Fibroblast of lung (primary cell): ENCODE results near the gene SLC25A42. TPM values are rescaled to one million over a fixed set of nuclear protein-coding genes. Genes with fewer than 3 reads are reported as not detected.

ENCODE experiments used
- DNase-seq, 2 donors: peaks; one replicate each; pipeline versions ENCODE4 v3.0.0 to v3.0.0-alpha.2; 2010; ENCODE audit warnings: low read depth in 2 of 2
- H2AFZ ChIP-seq: 2 replicates; pipeline ENCODE4 v1.5.1; 2012; ENCODE audit warnings: low read length, control low read depth, inconsistent platforms
- H3K27ac ChIP-seq: 2 replicates; pipeline ENCODE4 v1.5.1; 2011; ENCODE audit warnings: low read length, control low read depth; ENCODE audit not compliant: insufficient read depth
- H3K27me3 ChIP-seq: 2 replicates; pipeline ENCODE4 v1.5.1; 2011; ENCODE audit warnings: mild to moderate bottlenecking, low read length; ENCODE audit not compliant: control insufficient read depth, insufficient read depth
- H3K36me3 ChIP-seq: 2 replicates; pipeline ENCODE4 v1.5.1; 2011; ENCODE audit warnings: low read length; ENCODE audit not compliant: control insufficient read depth, insufficient read depth
- H3K4me1 ChIP-seq: 2 replicates; pipeline ENCODE4 v1.5.1; 2011; ENCODE audit warnings: low read length; ENCODE audit not compliant: control insufficient read depth, insufficient read depth; ENCODE audit errors: extremely low read depth
- H3K4me2 ChIP-seq: 2 replicates; pipeline ENCODE4 v1.5.1; 2011; ENCODE audit warnings: low read length, control low read depth; ENCODE audit not compliant: insufficient read depth; ENCODE audit errors: extremely low read depth
- H3K4me3 ChIP-seq, 4 experiments: fragments of 200-600 bp in 1 of 4; sonication (generic) in 1 of 4; replicated peaks in 1 of 4; 2 replicates each; pipeline ENCODE4 v1.5.1; 2011 to 2016; ENCODE audit warnings: low read length in 4 of 4, low read depth in 3 of 4, mild to moderate bottlenecking in 3 of 4, control low read depth in 2 of 4, inconsistent platforms in 1 of 4, mixed read lengths in 1 of 4; ENCODE audit not compliant: insufficient read depth in 1 of 4; ENCODE audit errors: control extremely low read depth in 1 of 4
- H3K79me2 ChIP-seq: 2 replicates; pipeline ENCODE4 v1.5.1; 2012; ENCODE audit warnings: mild to moderate bottlenecking, low read length, inconsistent platforms; ENCODE audit not compliant: control insufficient read depth, insufficient read depth
- H3K9ac ChIP-seq: 2 replicates; pipeline ENCODE4 v1.5.1; 2011; ENCODE audit warnings: mild to moderate bottlenecking, low read length, control low read depth; ENCODE audit not compliant: insufficient read depth
- H3K9me3 ChIP-seq: 2 replicates; pipeline ENCODE4 v1.5.1; 2012; ENCODE audit warnings: low read depth, low read length; ENCODE audit not compliant: control insufficient read depth, insufficient read depth
- H4K20me1 ChIP-seq: 2 replicates; pipeline ENCODE4 v1.5.1; 2011; ENCODE audit warnings: low read length; ENCODE audit not compliant: control insufficient read depth, insufficient read depth; ENCODE audit errors: extremely low read depth
- EZH2 ChIP-seq: IDR thresholded peaks from 2 replicates; pipeline ENCODE4 v1.5.1; 2012; ENCODE audit warnings: low read length, control low read depth, mild to moderate bottlenecking; ENCODE audit errors: missing control alignments
- polyA plus RNA-seq, 2 donors: library from polyadenylated mRNA; depleted of rRNA in 1 of 2; stranded (reverse) in 1 of 2; unstranded in 1 of 2; fragments of >200 nt; gene quantifications; 2 replicates each; pipeline ENCODE4 v1.2.1, GENCODE V29; 2011 to 2012; ENCODE audit warnings: missing spikeins in 1 of 2
- total RNA-seq: library from RNA; depleted of rRNA; stranded (reverse); fragments of >200 nt; gene quantifications from 2 replicates; pipeline ENCODE4 v1.2.1, GENCODE V29; 2014
- TF ChIP-seq, protein P1 (sequence below), 2 donors: IDR thresholded peaks in 1 of 2; conservative IDR thresholded peaks in 1 of 2; 1 replicate in 1 of 2; 2 replicates in 1 of 2; pipeline ENCODE4 v1.5.1; 2011 to 2012; ENCODE audit warnings: low read length in 2 of 2, control low read depth in 1 of 2, inconsistent platforms in 1 of 2, low read depth in 1 of 2, mild to moderate bottlenecking in 1 of 2

The SLC25A42 gene
- total and polyA plus RNA-seq, 2 donors (not counting 1 experiment from before 2014, with no cell fraction given) = 3.6 to 7.1 TPM

DNA sequence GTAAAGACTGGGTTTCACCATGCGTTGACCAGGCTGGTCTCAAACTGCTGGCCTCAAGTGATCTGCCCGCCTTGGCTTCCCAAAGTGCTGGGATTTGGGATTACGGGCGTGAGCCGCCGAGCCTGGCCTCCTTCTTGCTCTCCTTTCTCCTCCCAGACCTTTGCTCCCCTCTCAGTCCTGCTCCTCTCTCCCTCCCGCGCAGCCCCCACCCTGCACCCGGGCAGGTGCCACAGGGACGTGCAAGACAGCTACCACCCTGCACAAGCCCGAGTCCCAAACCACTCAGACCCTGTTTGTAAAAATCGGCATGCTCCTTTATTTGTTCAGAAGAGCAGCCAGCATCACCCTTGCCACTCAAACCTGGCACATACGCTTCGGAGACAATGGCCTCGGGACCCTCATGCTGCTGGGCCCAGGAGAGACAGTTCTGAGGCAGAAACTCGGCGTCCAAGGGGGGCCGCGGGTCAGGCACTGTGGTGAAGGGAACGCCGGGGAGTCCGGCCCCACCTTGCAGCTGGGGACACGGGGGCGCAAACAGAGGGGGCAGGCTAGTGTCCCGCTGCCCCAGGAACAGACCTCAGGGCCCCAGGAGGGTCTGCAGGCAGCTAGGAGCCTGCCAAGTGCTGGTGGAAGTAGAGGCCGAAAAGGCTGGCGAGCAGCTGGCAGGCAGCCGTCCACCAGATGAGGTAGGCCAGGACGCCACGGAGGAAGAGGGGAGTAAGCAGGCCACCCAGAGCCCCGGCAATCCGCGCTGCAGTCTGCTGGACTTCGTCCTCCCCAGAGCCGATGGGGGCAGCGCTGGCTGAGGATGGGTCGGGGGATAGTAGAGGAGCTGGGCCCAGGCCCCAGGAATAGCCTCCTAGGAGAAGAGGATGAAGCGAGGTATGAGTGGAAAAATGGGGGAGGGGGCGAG, 55.8 kb downstream of the SLC25A42 start:
- no peak overlapping the region for H3K9ac ChIP-seq
- H3K4me3 ChIP-seq = no peak overlapping the region
- no peak overlapping the region for H3K4me2 ChIP-seq
- H2AFZ ChIP-seq = no peak overlapping the region
- H3K27me3 ChIP-seq = no peaks in the 10 kb centered on the region
- DNase-seq = no peak
- TF ChIP-seq, protein P1, sequence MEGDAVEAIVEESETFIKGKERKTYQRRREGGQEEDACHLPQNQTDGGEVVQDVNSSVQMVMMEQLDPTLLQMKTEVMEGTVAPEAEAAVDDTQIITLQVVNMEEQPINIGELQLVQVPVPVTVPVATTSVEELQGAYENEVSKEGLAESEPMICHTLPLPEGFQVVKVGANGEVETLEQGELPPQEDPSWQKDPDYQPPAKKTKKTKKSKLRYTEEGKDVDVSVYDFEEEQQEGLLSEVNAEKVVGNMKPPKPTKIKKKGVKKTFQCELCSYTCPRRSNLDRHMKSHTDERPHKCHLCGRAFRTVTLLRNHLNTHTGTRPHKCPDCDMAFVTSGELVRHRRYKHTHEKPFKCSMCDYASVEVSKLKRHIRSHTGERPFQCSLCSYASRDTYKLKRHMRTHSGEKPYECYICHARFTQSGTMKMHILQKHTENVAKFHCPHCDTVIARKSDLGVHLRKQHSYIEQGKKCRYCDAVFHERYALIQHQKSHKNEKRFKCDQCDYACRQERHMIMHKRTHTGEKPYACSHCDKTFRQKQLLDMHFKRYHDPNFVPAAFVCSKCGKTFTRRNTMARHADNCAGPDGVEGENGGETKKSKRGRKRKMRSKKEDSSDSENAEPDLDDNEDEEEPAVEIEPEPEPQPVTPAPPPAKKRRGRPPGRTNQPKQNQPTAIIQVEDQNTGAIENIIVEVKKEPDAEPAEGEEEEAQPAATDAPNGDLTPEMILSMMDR (conservative IDR thresholded peaks at IDR 0.05 in 1 of 2, IDR thresholded peaks at IDR 0.05 in 1 of 2; ENCODE audit: low read depth in 1 of 2, low read length in 2 of 2) = no peak
- no peak for TF ChIP-seq EZH2
- peaks cover 3% of the 10 kb centered on the region for H3K36me3 ChIP-seq
- H3K4me1 ChIP-seq = no peaks in the 10 kb centered on the region
- no peaks in the 10 kb centered on the region for H4K20me1 ChIP-seq
- H3K79me2 ChIP-seq = no peaks in the 10 kb centered on the region
- no peak overlapping the region for H3K27ac ChIP-seq
- no peaks in the 10 kb centered on the region for H3K9me3 ChIP-seq

DNA sequence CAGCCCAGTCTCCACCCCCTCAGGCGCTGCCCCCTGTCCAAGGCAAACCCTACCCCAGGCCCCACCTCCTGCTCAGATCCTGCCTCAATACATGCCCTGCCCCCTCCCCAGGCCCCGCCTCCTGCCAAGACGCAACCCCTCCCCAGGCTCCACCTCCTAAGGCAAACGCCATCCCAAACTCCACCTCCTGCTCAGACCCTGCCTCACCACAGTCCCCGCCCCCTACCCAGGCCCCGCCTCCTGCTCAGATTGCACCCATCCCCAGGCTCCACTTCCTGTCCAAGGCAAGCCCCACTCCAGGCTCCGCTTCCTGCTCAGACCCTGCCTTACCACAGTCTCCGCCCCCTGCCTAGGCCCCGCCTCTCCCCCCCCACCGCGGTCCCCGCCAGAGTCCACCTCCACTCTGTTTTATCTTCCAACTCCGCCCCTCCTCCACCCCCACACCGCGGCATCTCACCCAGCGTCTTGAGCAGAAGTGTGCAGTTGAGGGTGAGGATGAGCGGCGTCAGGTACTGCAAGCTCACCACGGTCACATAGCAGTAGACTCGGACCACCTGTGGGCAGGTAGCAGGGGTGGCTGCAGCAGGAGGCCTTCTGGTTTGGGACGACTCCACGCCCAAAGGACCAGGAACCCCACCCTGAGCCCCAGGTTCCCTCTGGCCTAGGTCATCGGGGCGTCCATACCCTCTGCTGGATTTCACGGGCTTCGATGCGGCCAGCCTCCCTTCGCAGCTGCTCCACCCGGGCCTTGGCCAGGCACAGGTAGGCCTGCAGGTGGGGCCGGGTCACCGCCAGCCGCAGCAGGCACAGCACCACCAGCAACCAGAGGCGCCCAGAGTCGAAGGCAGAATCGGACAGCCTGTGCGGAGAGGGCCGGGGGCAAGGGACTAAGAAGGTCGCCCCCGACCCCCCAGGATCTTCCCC, 56.8 kb downstream of the SLC25A42 start:
- H3K4me2 ChIP-seq = no peak overlapping the region
- no peaks in the 10 kb centered on the region for H3K9me3 ChIP-seq
- DNase-seq = peak; percentile 68 to 81
- H4K20me1 ChIP-seq = no peaks in the 10 kb centered on the region
- no peak for TF ChIP-seq EZH2
- TF ChIP-seq, protein P1 (conservative IDR thresholded peaks at IDR 0.05 in 1 of 2, IDR thresholded peaks at IDR 0.05 in 1 of 2; ENCODE audit: low read depth in 1 of 2, low read length in 2 of 2) = no peak
- peaks cover 3% of the 10 kb centered on the region for H3K36me3 ChIP-seq
- no peaks in the 10 kb centered on the region for H3K4me1 ChIP-seq
- H3K27me3 ChIP-seq = no peaks in the 10 kb centered on the region
- no peak overlapping the region for H3K27ac ChIP-seq
- no peak overlapping the region for H3K4me3 ChIP-seq
- no peak overlapping the region for H2AFZ ChIP-seq
- no peak overlapping the region for H3K9ac ChIP-seq
- no peaks in the 10 kb centered on the region for H3K79me2 ChIP-seq

DNA sequence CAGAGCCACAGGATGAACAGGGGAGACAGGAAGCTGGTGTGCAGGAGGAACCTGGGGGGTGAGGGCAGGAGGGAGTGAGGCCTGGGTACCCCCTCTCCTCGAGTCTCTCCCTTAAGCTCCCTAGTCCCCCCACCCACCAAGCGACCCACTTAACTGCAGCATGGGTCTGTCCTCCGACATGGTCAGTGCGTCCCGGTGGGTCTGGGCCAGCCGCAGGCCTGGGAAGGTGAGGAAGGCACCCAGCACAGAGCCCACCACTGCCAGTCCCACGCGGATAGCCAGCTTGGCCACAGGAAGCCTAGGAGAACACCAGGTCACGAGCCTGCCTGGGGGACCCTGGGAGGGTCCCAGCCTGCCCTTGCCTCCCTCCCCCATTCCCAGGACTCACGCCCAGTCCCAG, 57.6 kb downstream of the SLC25A42 start:
- DNase-seq = no peak
- Histone ChIP-seq H3K27ac (no peak overlapping the region), H3K9ac (no peak overlapping the region), H2AFZ (no peak overlapping the region), H4K20me1 (no peaks in the 10 kb centered on the region), H3K27me3 (no peaks in the 10 kb centered on the region), H3K9me3 (no peaks in the 10 kb centered on the region), H3K79me2 (no peaks in the 10 kb centered on the region), H3K36me3 (peaks cover 3% of the 10 kb centered on the region), H3K4me2 (no peak overlapping the region), H3K4me3 (no peak overlapping the region), H3K4me1 (no peaks in the 10 kb centered on the region)
- TF ChIP-seq EZH2 = no peak
- TF ChIP-seq, protein P1 (conservative IDR thresholded peaks at IDR 0.05 in 1 of 2, IDR thresholded peaks at IDR 0.05 in 1 of 2; ENCODE audit: low read depth in 1 of 2, low read length in 2 of 2) = no peak
